Embryonic facial prominence (tissue), 1 donor: Measurements from ENCODE around the gene SMAP2.
A peak's percentile ranks its signal among the peaks of the same experiment; 100 is the strongest.

Experiments
- DNase-seq: peaks from one replicate; pipeline ENCODE4 v3.0.0-alpha.2; 2016; ENCODE audit errors: extremely low spot score

The SMAP2 gene

GRCh38 chr1:40390857-40391256 lies 17.3 kb downstream of the SMAP2 start:
- no peak for DNase-seq

- no peak for DNase-seq
These were observed 18.2 kb downstream of the SMAP2 start for GRCh38 chr1:40391688-40392145.

- no peak for DNase-seq
These were observed 18.7 kb downstream of the SMAP2 start for GRCh38 chr1:40392221-40392620.

GRCh38 chr1:40393173-40393572 lies 19.6 kb downstream of the SMAP2 start:
- DNase-seq, result no peak

GRCh38 chr1:40394491-40395172 lies 21.1 kb downstream of the SMAP2 start:
- no peak for DNase-seq

- no peak for DNase-seq
These were observed 22.0 kb downstream of the SMAP2 start for GRCh38 chr1:40395190-40396175.

GRCh38 chr1:40396420-40396819 lies 22.9 kb downstream of the SMAP2 start:
- no peak for DNase-seq

- no peak for DNase-seq
These were observed 23.7 kb downstream of the SMAP2 start for GRCh38 chr1:40397258-40397657.

- DNase-seq, result no peak
These were observed 26.6 kb downstream of the SMAP2 start for GRCh38 chr1:40399984-40400704.

- no peak for DNase-seq
These were observed 28.1 kb downstream of the SMAP2 start for GRCh38 chr1:40401473-40402201.

- DNase-seq, result peak; percentile 41
These were observed 31.3 kb downstream of the SMAP2 start for GRCh38 chr1:40404670-40405462.

GRCh38 chr1:40405812-40406211 lies 32.3 kb downstream of the SMAP2 start:
- DNase-seq, result no peak

- DNase-seq, result no peak
These were observed 33.9 kb downstream of the SMAP2 start for GRCh38 chr1:40407453-40407852.

- no peak for DNase-seq
These were observed 35.9 kb downstream of the SMAP2 start for GRCh38 chr1:40409467-40409866.

- no peak for DNase-seq
These were observed 37.8 kb downstream of the SMAP2 start for GRCh38 chr1:40411294-40411693.

- no peak for DNase-seq
These were observed 38.3 kb downstream of the SMAP2 start for GRCh38 chr1:40411843-40412242.

GRCh38 chr1:40413527-40414252 lies 40.2 kb downstream of the SMAP2 start:
- DNase-seq, result no peak

GRCh38 chr1:40414331-40414730 lies 40.8 kb downstream of the SMAP2 start:
- DNase-seq, result no peak

GRCh38 chr1:40416709-40417108 lies 43.2 kb downstream of the SMAP2 start:
- DNase-seq, result no peak
